SH-SY5Y (cell line): ENCODE data around the gene IREB2.

Source experiments
- GATA2 ChIP-seq: IDR thresholded peaks from 2 replicates; pipeline ENCODE4 v1.6.1; 2011; ENCODE audit warnings: mild to moderate bottlenecking, low read depth, low read length
- GATA3 ChIP-seq: IDR thresholded peaks from 2 replicates; pipeline ENCODE4 v1.6.1; 2011; ENCODE audit warnings: low read depth, mild to moderate bottlenecking, low read length, moderate library complexity

- TF ChIP-seq GATA2 (no peak), GATA3 (no peak)
Measured at GRCh38 chr15:78397382-78397781, 40.6 kb upstream of the IREB2 start.
